Left lung (tissue), 10 donors: ENCODE measurements around the gene P3H1. TPM values are rescaled to one million over a fixed set of nuclear protein-coding genes. Genes with fewer than 3 reads are reported as not detected.

ENCODE experiments used
- ATAC-seq: fragments of 200-7000 bp; cut with Tn5 transposase; one replicate; pipeline ENCODE4 v1.9.1; 2020; ENCODE audit warnings: moderate library complexity
- DNase-seq, 4 donors: peaks; one replicate each; pipeline ENCODE4 v3.0.0-alpha.2; 2013 to 2020
- H3K27ac ChIP-seq, 2 donors: fragments of 200-600 bp; sonication (generic) in 1 of 2; one replicate each; pipeline versions ENCODE4 v1.5.0 to v1.8.0; 2020 to 2021
- H3K27me3 ChIP-seq, 2 donors: fragments of 200-600 bp; sonication (generic) in 1 of 2; one replicate each; pipeline versions ENCODE4 v1.5.0 to v1.8.0; 2020 to 2021
- H3K36me3 ChIP-seq, 2 donors: fragments of 200-600 bp; sonication (generic) in 1 of 2; one replicate each; pipeline versions ENCODE4 v1.5.0 to v1.8.0; 2020 to 2021
- H3K4me1 ChIP-seq, 2 donors: fragments of 200-600 bp; one replicate each; pipeline ENCODE4 v1.8.0; 2021
- H3K4me3 ChIP-seq, 2 donors: fragments of 200-600 bp; sonication (generic) in 1 of 2; one replicate each; pipeline versions ENCODE4 v1.5.0 to v1.8.0; 2020 to 2021; ENCODE audit warnings: mild to moderate bottlenecking in 1 of 2
- H3K9me3 ChIP-seq, 2 donors: fragments of 200-600 bp; sonication (generic) in 1 of 2; one replicate each; pipeline versions ENCODE4 v1.5.0 to v1.8.0; 2020 to 2021
- CTCF ChIP-seq, 2 donors: fragments of 200-600 bp; sonication (generic) in 1 of 2; IDR thresholded peaks; one replicate each; pipeline versions ENCODE4 v1.5.0 to v1.8.0; 2021; ENCODE audit warnings: antibody characterized with exemption in 2 of 2
- intact Hi-C, 2 donors: fragments of 100-400 bp; cut with DNase I; formaldehyde crosslinking; loops; one replicate each; pipeline versions ENCODE4 v1.11.2 to v1.14.2; 2022
- polyA plus RNA-seq, 6 donors: library from polyadenylated mRNA; unstranded; fragments of 120-200 nt; gene quantifications; one replicate each; pipeline ENCODE4 v1.2.1, GENCODE V29; 2013; ENCODE audit not compliant: insufficient read length in 6 of 6
- total RNA-seq, 2 donors: library from RNA; stranded (reverse); fragmentation: NEBNext Ultra II Directional; extraction: Animal tissue kit (Norgen Biotek cat#: 25700); gene quantifications; one replicate each; pipeline ENCODE4 v1.2.1, GENCODE V29; 2021
- donor health status: DM: no; HTN: yes; CAD: no.
- donor health status: DM: no; HTN: no; CAD: no.

Gene P3H1
- total and polyA plus RNA-seq, 8 donors, result 47.4 to 101 (median 86.1) TPM

GRCh38 chr1:42776502-42776901, 9.7 kb upstream of the P3H1 start:
- no peak for DNase-seq
- Histone ChIP-seq H3K36me3 (peaks cover 0 to 69% of the 10 kb centered on the region in 2 donors), H3K4me1 (no peaks in the 10 kb centered on the region), H3K4me3 (no peak overlapping the region), H3K9me3 (no peaks in the 10 kb centered on the region), H3K27ac (no peak overlapping the region), H3K27me3 (no peaks in the 10 kb centered on the region)
- no peak for TF ChIP-seq CTCF (IDR thresholded peaks at IDR 0.05)
- intact Hi-C loops, result no loop called here
- no peak for ATAC-seq

- H3K36me3 ChIP-seq, result peaks cover 0 to 55% of the 10 kb centered on the region in 2 donors
- ATAC-seq, result no peak
These were observed 8.2 kb upstream of the P3H1 start for GRCh38 chr1:42774928-42775526.

GRCh38 chr1:42773420-42773819, 6.6 kb upstream of the P3H1 start:
- Histone ChIP-seq H3K27ac (no peak overlapping the region), H3K36me3 (peaks cover 0 to 46% of the 10 kb centered on the region in 2 donors)
- TF ChIP-seq CTCF (IDR thresholded peaks at IDR 0.05), result no peak

More at GRCh38 chr1:42774928-42775526, 8.2 kb upstream of the P3H1 start:
- no peak overlapping the region for H3K27ac ChIP-seq
- no peak for TF ChIP-seq CTCF (IDR thresholded peaks at IDR 0.05)
- DNase-seq, result no peak
- H3K9me3 ChIP-seq, result no peaks in the 10 kb centered on the region
- no peaks in the 10 kb centered on the region for H3K4me1 ChIP-seq
- no peak overlapping the region for H3K4me3 ChIP-seq
- no peaks in the 10 kb centered on the region for H3K27me3 ChIP-seq
- intact Hi-C loops, result loop anchor here in 1 of 2 donors (5.0 kb wide), 1 partner anchor 132 kb away; no protein-coding TSS in a partner anchor

GRCh38 chr1:42769811-42770210, 3.0 kb upstream of the P3H1 start:
- peaks cover 0 to 13% of the 10 kb centered on the region in 2 donors for H3K36me3 ChIP-seq
- H3K4me1 ChIP-seq, result peaks cover 13 to 35% of the 10 kb centered on the region in 2 donors
- ATAC-seq (no peak), DNase-seq (no peak)
- H3K27ac ChIP-seq, result no peak overlapping the region
- H3K9me3 ChIP-seq, result no peaks in the 10 kb centered on the region
- intact Hi-C loops, result loop anchor here in 1 of 2 donors (5.0 kb wide), 1 partner anchor 137 kb away; no protein-coding TSS in a partner anchor
- H3K27me3 ChIP-seq, result no peaks in the 10 kb centered on the region
- H3K4me3 ChIP-seq, result no peak overlapping the region
- TF ChIP-seq CTCF (IDR thresholded peaks at IDR 0.05), result no peak

More at GRCh38 chr1:42773420-42773819, 6.6 kb upstream of the P3H1 start:
- DNase-seq (no peak), ATAC-seq (no peak)
- H3K9me3 ChIP-seq, result no peaks in the 10 kb centered on the region
- no peaks in the 10 kb centered on the region for H3K27me3 ChIP-seq
- H3K4me3 ChIP-seq, result no peak overlapping the region
- peaks cover 0 to 11% of the 10 kb centered on the region in 2 donors for H3K4me1 ChIP-seq
- intact Hi-C loops, result loop anchor here in 1 of 2 donors (5.0 kb wide), 1 partner anchor 134 kb away; no protein-coding TSS in a partner anchor

- no peak for TF ChIP-seq CTCF (IDR thresholded peaks at IDR 0.05)
These were observed 1.3 kb upstream of the P3H1 start for GRCh38 chr1:42768172-42768571.

More at GRCh38 chr1:42768172-42768571, 1.3 kb upstream of the P3H1 start:
- H3K4me3 ChIP-seq, result peak overlapping the region; percentile 98 to 99
- intact Hi-C loops, result no loop called here
- H3K9me3 ChIP-seq, result no peaks in the 10 kb centered on the region
- H3K27me3 ChIP-seq, result no peaks in the 10 kb centered on the region
- no peak for ATAC-seq
- H3K36me3 ChIP-seq, result no peaks in the 10 kb centered on the region
- peaks cover 13 to 43% of the 10 kb centered on the region in 2 donors for H3K4me1 ChIP-seq
- no peak for DNase-seq
- no peak overlapping the region for H3K27ac ChIP-seq
